Measurements from ENCODE around the gene SYNE1.
"Not testable (repeated sequence)": the region's sequence is repeated elsewhere in the genome, so short reads cannot be mapped to it uniquely, and the experiment has no call there.

The SYNE1 gene

GRCh38 chr6:152478377-152479010 lies 158.7 kb downstream of the SYNE1 start:
- no peak for DNase-seq

GRCh38 chr6:152474354-152474753 lies 162.8 kb downstream of the SYNE1 start:
- DNase-seq = no peak

- DNase-seq = no peak
Measured at GRCh38 chr6:152472325-152472724, 164.8 kb downstream of the SYNE1 start.

- no peak for DNase-seq
Measured at GRCh38 chr6:152471456-152472265, 165.5 kb downstream of the SYNE1 start.

- no peak for DNase-seq
Measured at GRCh38 chr6:152463164-152463563, 174.0 kb downstream of the SYNE1 start.

GRCh38 chr6:152462716-152463115 lies 174.4 kb downstream of the SYNE1 start:
- no peak for DNase-seq

- no peak for DNase-seq
Measured at GRCh38 chr6:152461556-152461955, 175.6 kb downstream of the SYNE1 start.

- DNase-seq = no peak
Measured at GRCh38 chr6:152458648-152459644, 178.2 kb downstream of the SYNE1 start.

- no peak for DNase-seq
Measured at GRCh38 chr6:152457949-152458624, 179.1 kb downstream of the SYNE1 start.

- no peak for DNase-seq
Measured at GRCh38 chr6:152454003-152454402, 183.2 kb downstream of the SYNE1 start.

GRCh38 chr6:152453421-152453820 lies 183.7 kb downstream of the SYNE1 start:
- DNase-seq = no peak

- no peak for DNase-seq
Measured at GRCh38 chr6:152452639-152453038, 184.5 kb downstream of the SYNE1 start.

GRCh38 chr6:152450519-152450918 lies 186.6 kb downstream of the SYNE1 start:
- DNase-seq = no peak

- DNase-seq = no peak
Measured at GRCh38 chr6:152441902-152442301, 195.3 kb downstream of the SYNE1 start.

GRCh38 chr6:152435816-152436215 lies 201.3 kb downstream of the SYNE1 start:
- no peak for DNase-seq

GRCh38 chr6:152432758-152433157 lies 204.4 kb downstream of the SYNE1 start:
- no peak for DNase-seq

- no peak for DNase-seq
Measured at GRCh38 chr6:152428126-152428525, 209.0 kb downstream of the SYNE1 start.

- no peak for DNase-seq
Measured at GRCh38 chr6:152426276-152426675, 210.9 kb downstream of the SYNE1 start.

GRCh38 chr6:152423216-152424103 lies 213.7 kb downstream of the SYNE1 start:
- DNase-seq = no peak

- DNase-seq = not testable (repeated sequence)
Measured at GRCh38 chr6:152421496-152421895, 215.7 kb downstream of the SYNE1 start.

- no peak for DNase-seq
Measured at GRCh38 chr6:152420696-152421095, 216.5 kb downstream of the SYNE1 start.

- no peak for DNase-seq
Measured at GRCh38 chr6:152418551-152418950, 218.6 kb downstream of the SYNE1 start.
